Stimulated activated effector memory CD8-positive, alpha-beta T cell treated with anti-CD3 and anti-CD28 coated beads, Interleukin-12 subunit alpha, Interleukin-12 subunit beta, amount 100 ng/mL, for 72 hours (primary cell): ENCODE measurements around the gene CD101.

Experiments
- ATAC-seq: fragments of 150-1000 bp; cut with Tn5 transposase; 2 replicates; pipeline ENCODE4 v1.10.0; 2021
- DNase-seq, 2 donors: peaks; one replicate each; pipeline ENCODE4 v3.0.0; 2021 to 2022; ENCODE audit warnings: low spot score in 2 of 2
- H3K27ac Mint-ChIP-seq: one replicate; pipeline ENCODE4 v1.8.0; 2022; ENCODE audit warnings: mild to moderate bottlenecking, mixed read lengths
- H3K36me3 Mint-ChIP-seq: one replicate; pipeline ENCODE4 v1.8.0; 2022; ENCODE audit warnings: mild to moderate bottlenecking, mixed read lengths
- H3K4me1 Mint-ChIP-seq: one replicate; pipeline ENCODE4 v1.8.0; 2022; ENCODE audit warnings: mixed read lengths
- H3K4me3 Mint-ChIP-seq: one replicate; pipeline ENCODE4 v1.8.0; 2022; ENCODE audit warnings: mild to moderate bottlenecking, mixed read lengths
- H3K9me3 Mint-ChIP-seq: one replicate; pipeline ENCODE4 v1.8.0; 2022; ENCODE audit warnings: mixed read lengths

CD101 gene

DNA sequence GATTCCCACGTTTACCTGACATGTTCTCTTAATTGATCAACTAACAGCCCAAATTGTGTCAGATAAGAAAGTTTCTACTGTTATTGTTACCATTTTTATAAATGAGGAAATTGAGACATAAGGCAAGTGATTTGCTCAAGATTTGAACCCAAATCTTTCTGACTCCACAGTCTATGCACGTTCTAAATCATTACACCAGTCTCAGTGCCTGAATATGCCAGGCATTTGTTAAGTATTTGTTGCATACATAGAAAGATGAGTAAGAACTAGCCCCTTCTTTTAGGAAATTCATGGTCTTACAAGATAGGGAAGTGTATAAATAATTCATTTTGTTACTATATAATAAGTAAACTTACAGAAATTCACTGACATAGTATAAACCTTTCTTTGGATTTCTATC lies 7.1 kb upstream of the CD101 start:
- DNase-seq, result no peak
- Mint-ChIP-seq H3K4me3 (no peak overlapping the region), H3K27ac (no peak overlapping the region), H3K36me3 (no peaks in the 10 kb centered on the region), H3K9me3 (no peaks in the 10 kb centered on the region), H3K4me1 (peaks cover 7% of the 10 kb centered on the region)
- no peak for ATAC-seq

DNA sequence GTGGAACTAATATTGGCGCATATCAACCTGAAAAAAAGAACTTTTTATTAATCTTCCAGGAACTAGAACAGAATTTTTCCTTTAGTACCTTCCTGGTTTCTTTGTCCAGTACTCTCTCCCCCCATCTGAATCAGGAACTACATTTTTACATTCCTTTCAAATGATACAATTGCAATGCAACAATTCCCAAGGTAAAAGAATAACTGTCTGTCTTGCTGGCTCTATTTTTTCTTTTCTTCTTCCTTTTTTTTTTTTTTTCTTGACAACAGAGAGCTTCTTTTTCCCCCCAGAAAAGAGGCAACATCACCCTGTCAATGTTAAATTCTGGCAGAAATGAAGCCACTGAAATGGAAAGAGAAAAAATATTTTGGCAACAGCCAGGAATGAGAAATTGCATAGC lies 4.5 kb upstream of the CD101 start:
- no peak overlapping the region for H3K4me3 Mint-ChIP-seq
- H3K27ac Mint-ChIP-seq, result no peak overlapping the region
- no peaks in the 10 kb centered on the region for H3K36me3 Mint-ChIP-seq
- ATAC-seq (no peak), DNase-seq (no peak)
- H3K4me1 Mint-ChIP-seq, result peaks cover 9% of the 10 kb centered on the region
- H3K9me3 Mint-ChIP-seq, result no peaks in the 10 kb centered on the region

DNA sequence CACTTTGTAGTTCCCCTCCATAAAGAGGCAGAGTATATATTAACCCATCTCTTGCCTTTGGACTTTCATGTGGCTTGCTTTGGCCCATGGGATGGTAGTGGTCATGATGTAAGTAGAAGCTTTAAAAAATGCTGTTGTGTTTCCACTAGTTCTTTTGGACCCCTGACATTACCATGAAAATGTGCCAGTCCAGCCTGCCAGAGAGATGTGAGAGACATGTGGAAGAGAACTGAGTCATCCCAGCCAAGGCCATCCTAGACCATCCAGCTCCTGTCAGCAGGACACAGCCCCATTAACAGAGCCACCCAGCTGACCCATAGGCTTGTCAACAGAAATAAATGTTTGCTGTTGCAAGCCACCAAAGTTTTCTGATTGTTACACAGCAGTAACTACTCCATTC lies 3.9 kb upstream of the CD101 start:
- no peak for DNase-seq
- no peak overlapping the region for H3K4me3 Mint-ChIP-seq
- no peak for ATAC-seq
- H3K4me1 Mint-ChIP-seq, result peaks cover 14% of the 10 kb centered on the region
- no peak overlapping the region for H3K27ac Mint-ChIP-seq
- H3K36me3 Mint-ChIP-seq, result no peaks in the 10 kb centered on the region
- H3K9me3 Mint-ChIP-seq, result peaks cover 2% of the 10 kb centered on the region

DNA sequence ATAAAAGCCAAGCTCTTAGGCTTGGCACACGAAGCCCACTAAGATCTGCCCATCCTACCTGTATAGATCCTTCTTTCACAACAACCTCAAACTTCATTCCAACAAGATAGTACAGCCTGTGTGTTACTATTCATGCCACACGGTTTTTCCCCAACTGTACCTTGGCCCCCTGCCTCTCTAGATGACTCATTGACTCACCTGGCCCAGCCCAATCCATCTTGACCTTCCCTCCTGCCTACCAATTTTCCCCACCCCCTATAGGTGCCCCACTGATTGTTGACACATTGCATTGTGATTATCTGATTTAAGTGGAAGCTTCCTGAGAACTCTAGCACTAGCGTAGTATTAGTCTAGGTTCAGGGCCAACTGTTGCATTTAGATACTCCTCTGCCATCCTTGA lies 2.0 kb upstream of the CD101 start:
- DNase-seq (no peak), ATAC-seq (no peak)
- peaks cover 2% of the 10 kb centered on the region for H3K9me3 Mint-ChIP-seq
- no peaks in the 10 kb centered on the region for H3K36me3 Mint-ChIP-seq
- H3K4me1 Mint-ChIP-seq, result peaks cover 18% of the 10 kb centered on the region
- no peak overlapping the region for H3K4me3 Mint-ChIP-seq
- no peak overlapping the region for H3K27ac Mint-ChIP-seq

DNA sequence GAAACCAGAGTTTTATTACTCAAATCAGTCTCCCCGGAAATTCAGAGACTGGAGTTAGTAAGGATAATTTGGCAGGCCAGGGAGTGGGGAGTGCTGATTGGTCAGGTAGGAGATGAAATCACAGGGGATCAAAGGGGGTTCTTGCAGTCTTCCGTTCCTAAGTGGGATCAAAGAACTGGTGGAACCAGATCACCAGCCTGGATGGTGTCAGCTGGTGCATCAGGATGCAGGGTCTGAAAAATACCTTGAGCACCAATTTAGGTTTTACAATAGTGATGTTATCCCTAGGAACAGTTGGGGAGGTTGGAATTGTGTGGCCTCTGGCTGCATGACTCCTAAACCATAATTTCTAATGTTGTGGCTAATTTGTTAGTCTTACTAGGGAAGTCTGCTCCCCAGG lies 1.4 kb upstream of the CD101 start:
- H3K27ac Mint-ChIP-seq, result no peak overlapping the region
- no peaks in the 10 kb centered on the region for H3K36me3 Mint-ChIP-seq
- no peak overlapping the region for H3K4me3 Mint-ChIP-seq
- no peak for DNase-seq
- peaks cover 2% of the 10 kb centered on the region for H3K9me3 Mint-ChIP-seq
- peaks cover 18% of the 10 kb centered on the region for H3K4me1 Mint-ChIP-seq
- no peak for ATAC-seq

DNA sequence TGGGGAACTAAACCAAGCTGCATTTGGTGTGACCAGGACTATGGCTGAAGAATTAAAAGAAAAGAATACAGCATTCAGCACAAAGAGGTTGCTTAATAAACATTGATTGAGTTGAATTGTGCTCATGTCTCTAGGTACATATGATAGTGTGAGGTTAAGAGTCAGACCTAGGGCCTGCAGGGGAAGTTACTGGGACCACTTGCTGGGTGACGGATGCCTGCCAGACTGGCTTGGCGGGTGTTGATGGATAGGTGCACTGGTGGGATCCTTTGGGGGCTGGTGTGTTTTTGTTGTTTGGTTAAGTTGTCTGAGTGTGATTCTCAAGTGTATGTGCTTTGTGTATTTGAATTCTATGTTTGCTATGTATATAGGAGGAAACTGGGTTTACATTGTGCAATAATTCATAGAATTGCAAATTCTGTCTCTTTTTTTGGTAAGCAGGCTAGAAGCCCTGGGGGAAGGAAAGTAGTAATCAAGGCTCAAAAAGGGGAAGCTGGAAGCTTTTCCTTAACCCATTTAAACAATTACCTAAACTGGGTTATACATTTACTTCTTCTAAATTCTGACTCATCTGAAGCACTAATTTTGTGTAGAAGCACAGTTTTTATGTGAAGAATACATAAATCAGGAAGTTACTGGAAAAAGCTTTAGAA lies 1.8 kb downstream of the CD101 start:
- Mint-ChIP-seq H3K4me1 (peaks cover 18% of the 10 kb centered on the region), H3K4me3 (no peak overlapping the region), H3K27ac (no peak overlapping the region), H3K9me3 (peaks cover 2% of the 10 kb centered on the region), H3K36me3 (no peaks in the 10 kb centered on the region)
- DNase-seq, result no peak
- no peak for ATAC-seq

DNA sequence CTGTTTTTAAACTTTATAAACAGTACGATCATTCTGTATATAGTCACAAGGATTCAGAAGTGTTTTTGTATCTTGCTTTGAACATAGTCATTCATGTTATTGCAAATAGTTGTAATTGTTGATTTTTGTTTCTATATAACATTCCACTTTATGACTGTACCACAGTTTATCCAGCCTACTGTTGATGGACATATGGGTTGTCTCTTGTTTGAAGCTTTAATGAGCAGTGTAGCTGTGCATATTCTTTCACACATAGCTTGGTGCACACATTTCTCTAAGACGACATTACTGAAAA lies 6.1 kb downstream of the CD101 start:
- Mint-ChIP-seq H3K4me1 (peaks cover 5% of the 10 kb centered on the region), H3K27ac (no peak overlapping the region), H3K9me3 (no peaks in the 10 kb centered on the region), H3K4me3 (no peak overlapping the region), H3K36me3 (no peaks in the 10 kb centered on the region)
- DNase-seq, result no peak
- no peak for ATAC-seq

DNA sequence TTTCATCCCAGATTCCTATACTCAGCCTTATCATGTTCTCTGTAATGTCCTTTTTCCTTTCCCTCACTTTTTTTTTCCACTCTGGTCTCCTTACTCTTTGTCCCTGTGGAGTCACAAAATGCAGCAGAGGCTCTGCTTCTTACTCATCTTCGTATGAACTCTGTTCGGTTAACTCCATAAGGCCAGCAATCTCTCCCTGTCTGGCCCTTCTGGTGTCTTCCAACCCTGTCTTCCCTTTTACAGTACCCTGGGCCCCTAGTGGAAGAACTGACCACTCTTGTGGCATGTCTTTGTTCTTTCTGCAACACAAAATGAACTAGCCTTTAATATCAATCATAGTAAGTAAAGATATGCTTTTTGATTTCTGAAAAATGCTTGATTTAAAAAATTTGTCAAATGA lies 7.1 kb downstream of the CD101 start:
- DNase-seq (no peak), ATAC-seq (no peak)
- no peaks in the 10 kb centered on the region for H3K9me3 Mint-ChIP-seq
- H3K27ac Mint-ChIP-seq, result no peak overlapping the region
- no peaks in the 10 kb centered on the region for H3K4me1 Mint-ChIP-seq
- no peak overlapping the region for H3K4me3 Mint-ChIP-seq
- no peaks in the 10 kb centered on the region for H3K36me3 Mint-ChIP-seq

DNA sequence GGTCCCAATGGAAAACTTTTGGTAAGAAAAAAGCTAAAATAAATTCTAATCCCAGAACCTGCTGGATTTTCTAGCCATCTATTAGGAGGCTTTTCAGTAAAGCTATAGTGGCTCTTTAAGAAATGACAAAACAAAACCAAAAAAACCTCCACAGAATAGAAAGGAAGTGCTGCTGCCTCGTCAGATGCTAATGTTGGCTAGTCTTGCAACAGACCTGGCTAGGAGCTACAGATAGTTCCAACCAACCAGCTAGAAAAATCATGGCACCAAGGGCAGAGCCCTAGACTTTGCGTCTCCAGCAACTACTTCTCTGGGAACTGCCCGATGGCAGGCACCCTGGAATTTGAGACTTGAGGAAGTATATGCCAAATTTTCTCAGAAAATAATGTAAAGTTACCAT lies 7.6 kb downstream of the CD101 start:
- H3K27ac Mint-ChIP-seq, result no peak overlapping the region
- H3K36me3 Mint-ChIP-seq, result no peaks in the 10 kb centered on the region
- DNase-seq (no peak), ATAC-seq (no peak)
- H3K9me3 Mint-ChIP-seq, result no peaks in the 10 kb centered on the region
- no peaks in the 10 kb centered on the region for H3K4me1 Mint-ChIP-seq
- no peak overlapping the region for H3K4me3 Mint-ChIP-seq

DNA sequence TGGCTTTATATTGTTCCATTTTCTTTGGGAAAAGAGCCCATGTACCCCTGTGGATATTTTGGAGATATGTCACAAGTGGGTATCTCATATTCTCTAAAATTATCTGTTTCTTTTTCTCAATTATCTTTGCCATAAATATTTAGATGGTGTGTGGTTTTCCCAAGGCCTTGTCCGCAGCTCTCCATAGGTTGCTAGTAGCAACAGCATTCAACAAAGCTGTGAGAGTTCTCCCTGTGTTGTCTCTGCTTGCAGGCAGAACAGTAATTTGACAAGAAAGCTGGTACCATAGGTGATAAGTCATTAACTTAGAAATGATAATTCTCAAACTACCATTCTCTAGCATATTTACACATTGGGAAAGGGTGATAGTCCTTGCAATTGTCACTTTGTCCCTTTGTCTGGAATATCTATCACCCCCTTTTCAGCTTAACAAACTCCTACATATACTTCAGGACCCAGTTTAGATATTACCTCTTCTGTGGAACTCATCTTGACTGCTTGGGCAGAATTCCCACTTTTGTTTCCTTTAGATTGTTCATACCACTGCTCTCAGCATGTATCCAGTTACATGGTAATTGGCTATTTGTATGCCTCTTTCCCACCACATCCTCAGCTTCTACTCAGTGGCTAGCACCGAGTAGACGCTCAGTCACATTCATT lies 8.9 kb downstream of the CD101 start:
- no peak overlapping the region for H3K27ac Mint-ChIP-seq

DNA sequence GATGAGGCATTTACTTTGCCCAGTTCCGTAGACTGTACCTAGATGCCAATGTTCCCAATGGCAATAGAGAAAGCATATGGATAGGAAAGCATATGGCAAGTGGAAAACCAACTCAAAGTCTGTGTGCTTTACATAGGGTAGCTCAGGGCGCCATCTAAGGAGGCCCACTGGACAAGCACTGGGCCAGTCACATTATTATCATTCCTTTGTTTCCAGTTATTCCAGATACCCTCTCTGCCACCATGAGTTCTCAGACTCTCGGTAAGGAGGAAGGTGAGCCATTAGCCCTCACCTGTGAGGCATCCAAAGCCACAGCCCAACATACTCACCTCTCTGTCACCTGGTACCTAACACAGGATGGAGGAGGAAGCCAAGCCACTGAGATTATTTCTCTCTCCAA lies 9.8 kb downstream of the CD101 start:
- no peak overlapping the region for H3K4me3 Mint-ChIP-seq
- ATAC-seq (no peak), DNase-seq (no peak)
- H3K4me1 Mint-ChIP-seq, result no peaks in the 10 kb centered on the region
- no peak overlapping the region for H3K27ac Mint-ChIP-seq
- no peaks in the 10 kb centered on the region for H3K9me3 Mint-ChIP-seq
- H3K36me3 Mint-ChIP-seq, result no peaks in the 10 kb centered on the region

More for the DNA sequence above, 8.9 kb downstream of the CD101 start:
- Mint-ChIP-seq H3K9me3 (no peaks in the 10 kb centered on the region), H3K36me3 (no peaks in the 10 kb centered on the region), H3K4me3 (no peak overlapping the region), H3K4me1 (no peaks in the 10 kb centered on the region)
- ATAC-seq (no peak), DNase-seq (no peak)

DNA sequence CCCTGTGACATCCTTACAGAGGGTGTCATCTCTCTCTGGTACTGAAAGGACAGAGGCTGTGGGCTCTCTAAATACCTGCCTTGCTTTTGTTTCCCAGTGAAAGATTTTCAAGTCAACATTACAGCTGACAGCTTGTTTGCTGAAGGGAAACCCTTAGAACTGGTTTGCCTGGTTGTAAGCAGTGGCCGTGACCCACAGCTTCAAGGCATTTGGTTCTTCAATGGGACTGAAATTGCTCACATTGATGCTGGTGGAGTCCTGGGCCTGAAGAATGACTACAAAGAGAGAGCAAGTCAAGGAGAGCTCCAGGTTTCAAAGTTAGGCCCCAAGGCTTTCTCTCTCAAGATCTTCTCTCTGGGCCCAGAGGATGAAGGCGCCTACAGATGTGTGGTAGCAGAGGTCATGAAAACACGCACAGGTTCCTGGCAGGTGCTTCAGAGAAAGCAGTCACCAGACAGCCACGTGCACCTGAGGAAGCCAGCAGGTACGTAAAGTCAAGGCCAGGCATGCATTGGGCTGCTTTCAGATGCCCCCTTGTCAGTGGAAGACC lies 11.8 kb downstream of the CD101 start:
- no peak for ATAC-seq
- Mint-ChIP-seq H3K27ac (no peak overlapping the region), H3K9me3 (no peaks in the 10 kb centered on the region), H3K4me1 (no peaks in the 10 kb centered on the region), H3K4me3 (no peak overlapping the region), H3K36me3 (no peaks in the 10 kb centered on the region)
- DNase-seq, result no peak

DNA sequence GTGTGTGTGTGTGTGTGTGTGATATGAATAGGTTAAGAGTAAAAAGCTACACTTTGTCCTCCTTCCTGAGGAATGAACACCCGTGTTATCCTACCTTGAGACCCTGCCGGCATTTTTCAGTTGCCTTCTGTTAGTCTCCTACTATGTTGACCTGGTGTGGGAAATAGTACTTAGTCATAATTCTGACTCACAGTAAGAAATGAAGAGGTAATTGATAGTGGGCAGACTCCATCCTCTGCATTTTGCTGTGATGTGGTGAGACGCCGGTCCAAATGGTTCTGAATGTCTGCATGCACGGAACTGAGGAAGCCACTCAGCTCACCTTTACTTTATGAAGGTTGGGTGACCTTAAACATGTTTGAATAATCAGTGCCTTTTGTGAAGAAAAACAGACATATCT lies 12.6 kb downstream of the CD101 start:
- Mint-ChIP-seq H3K9me3 (no peaks in the 10 kb centered on the region), H3K36me3 (no peaks in the 10 kb centered on the region), H3K4me3 (no peak overlapping the region), H3K4me1 (no peaks in the 10 kb centered on the region), H3K27ac (no peak overlapping the region)
- ATAC-seq (peak; percentile 54), DNase-seq (no peak)

DNA sequence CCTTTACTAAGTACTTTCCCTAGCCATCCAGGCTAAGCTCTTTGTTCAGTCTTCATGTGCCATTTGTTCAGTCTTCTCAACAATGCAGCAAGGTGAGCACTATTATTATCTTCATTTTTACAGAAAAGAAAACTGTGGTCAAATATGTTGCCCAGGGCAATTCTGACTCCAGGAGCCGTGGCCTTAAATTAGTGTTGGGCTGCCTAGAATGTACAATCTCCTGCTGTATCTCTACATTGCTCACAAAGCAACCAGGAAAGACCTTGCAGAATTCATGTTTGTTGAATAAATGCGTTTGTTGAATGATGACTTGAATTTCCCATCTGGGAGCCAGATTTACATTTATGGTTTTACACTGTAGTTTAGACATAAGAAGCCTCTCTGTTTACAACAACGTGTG lies 14.2 kb downstream of the CD101 start:
- H3K4me1 Mint-ChIP-seq, result no peaks in the 10 kb centered on the region
- H3K27ac Mint-ChIP-seq, result no peak overlapping the region
- H3K36me3 Mint-ChIP-seq, result no peaks in the 10 kb centered on the region
- no peak for ATAC-seq
- no peak for DNase-seq
- no peaks in the 10 kb centered on the region for H3K9me3 Mint-ChIP-seq
- no peak overlapping the region for H3K4me3 Mint-ChIP-seq

DNA sequence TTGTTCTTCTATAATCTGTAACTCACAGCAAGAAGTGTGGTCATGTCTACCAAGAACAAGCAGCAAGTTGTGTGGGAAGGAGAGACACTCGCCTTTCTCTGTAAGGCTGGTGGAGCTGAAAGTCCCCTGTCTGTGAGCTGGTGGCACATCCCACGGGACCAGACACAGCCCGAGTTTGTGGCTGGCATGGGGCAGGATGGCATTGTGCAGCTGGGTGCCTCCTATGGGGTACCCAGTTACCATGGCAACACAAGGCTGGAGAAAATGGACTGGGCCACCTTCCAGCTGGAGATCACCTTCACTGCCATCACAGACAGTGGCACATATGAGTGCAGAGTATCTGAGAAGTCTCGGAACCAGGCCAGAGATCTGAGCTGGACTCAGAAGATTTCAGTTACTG lies 15.5 kb downstream of the CD101 start:
- no peak overlapping the region for H3K4me3 Mint-ChIP-seq
- H3K4me1 Mint-ChIP-seq, result no peaks in the 10 kb centered on the region
- H3K27ac Mint-ChIP-seq, result no peak overlapping the region
- H3K36me3 Mint-ChIP-seq, result no peaks in the 10 kb centered on the region
- no peaks in the 10 kb centered on the region for H3K9me3 Mint-ChIP-seq
- no peak for DNase-seq
- no peak for ATAC-seq

DNA sequence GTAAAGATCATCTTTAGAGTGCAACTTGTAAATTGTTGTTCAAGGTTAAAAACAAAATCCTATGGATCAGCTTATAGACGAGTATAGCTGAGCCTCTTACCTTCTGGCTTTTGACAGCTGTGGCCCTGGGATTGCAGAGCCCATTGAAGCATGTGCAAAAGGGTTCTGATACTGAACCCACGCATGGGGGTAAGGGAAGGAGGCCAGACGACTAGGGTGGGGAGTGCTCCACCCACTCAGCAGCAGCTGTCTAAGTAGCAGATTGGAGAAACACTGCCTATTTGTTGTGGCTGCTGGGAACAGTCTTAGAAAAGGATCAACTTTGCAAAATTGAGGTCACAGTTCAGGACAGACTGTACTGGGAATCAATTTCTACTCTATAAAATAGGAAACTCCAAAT lies 16.1 kb downstream of the CD101 start:
- no peak for ATAC-seq

More for the DNA sequence above, 16.1 kb downstream of the CD101 start:
- Mint-ChIP-seq H3K4me1 (no peaks in the 10 kb centered on the region), H3K36me3 (no peaks in the 10 kb centered on the region), H3K27ac (no peak overlapping the region), H3K4me3 (no peak overlapping the region), H3K9me3 (no peaks in the 10 kb centered on the region)
- DNase-seq, result no peak
